GM18499 (cell line): ENCODE results near the gene EIF3J.
A peak's percentile ranks its signal among the peaks of the same experiment; 100 is the strongest.
"Not testable (repeated sequence)": the region's sequence is repeated elsewhere in the genome, so short reads cannot be mapped to it uniquely, and the experiment has no call there.

ENCODE experiments used
- ATAC-seq: cut with Tn5 transposase; IDR thresholded peaks from one replicate; pipeline ENCODE4 v1.9.1; 2021; ENCODE audit warnings: moderate number of reproducible peaks; ENCODE audit not compliant: insufficient read depth, unreplicated experiment

Gene EIF3J

GRCh38 chr15:44536962-44537734, at the start of gene EIF3J:
TSS of gene EIF3J (plus strand) at chr15:44537147. CDS start at chr15:44537195, 48 bp downstream.
- peak; percentile 83 for ATAC-seq

- no peak for ATAC-seq
Measured at GRCh38 chr15:44489464-44489863, 47.5 kb upstream of the EIF3J start.

- no peak for ATAC-seq
Measured at GRCh38 chr15:44490622-44491021, 46.3 kb upstream of the EIF3J start.

- no peak for ATAC-seq
Measured at GRCh38 chr15:44492040-44492439, 44.9 kb upstream of the EIF3J start.

GRCh38 chr15:44492672-44493071, 44.3 kb upstream of the EIF3J start:
- ATAC-seq, result no peak

GRCh38 chr15:44495562-44495961, 41.4 kb upstream of the EIF3J start:
- no peak for ATAC-seq

GRCh38 chr15:44500555-44500954, 36.4 kb upstream of the EIF3J start:
- ATAC-seq, result no peak

GRCh38 chr15:44501768-44502366, 35.1 kb upstream of the EIF3J start:
- no peak for ATAC-seq

- no peak for ATAC-seq
Measured at GRCh38 chr15:44516436-44516835, 20.5 kb upstream of the EIF3J start.

GRCh38 chr15:44519537-44519936, 17.4 kb upstream of the EIF3J start:
- ATAC-seq, result no peak

GRCh38 chr15:44525018-44525417, 11.9 kb upstream of the EIF3J start:
- no peak for ATAC-seq

- no peak for ATAC-seq
Measured at GRCh38 chr15:44527241-44527640, 9.7 kb upstream of the EIF3J start.

- no peak for ATAC-seq
Measured at GRCh38 chr15:44529864-44530604, 6.9 kb upstream of the EIF3J start.

- ATAC-seq, result no peak
Measured at GRCh38 chr15:44530653-44531052, 6.3 kb upstream of the EIF3J start.

- not testable (repeated sequence) for ATAC-seq
Measured at GRCh38 chr15:44532275-44532674, 4.7 kb upstream of the EIF3J start.

GRCh38 chr15:44532689-44533088, 4.3 kb upstream of the EIF3J start:
- no peak for ATAC-seq

GRCh38 chr15:44535092-44535491, 1.9 kb upstream of the EIF3J start:
- ATAC-seq, result no peak

GRCh38 chr15:44535523-44536301, 1.2 kb upstream of the EIF3J start:
- ATAC-seq, result no peak

GRCh38 chr15:44536302-44536961, 515 bp upstream of the EIF3J start:
- ATAC-seq, result peak; percentile 35

- no peak for ATAC-seq
Measured at GRCh38 chr15:44537735-44538240, 841 bp downstream of the EIF3J start.
